Natural killer cell treated with Interleukin-12 subunit alpha and Interleukin-12 subunit beta and Interleukin-15 and Interleukin-18, amount 100 ng/mL, for 72 hours (primary cell): Measurements from ENCODE around the gene KRTAP10-6. TPM values are rescaled to one million over a fixed set of nuclear protein-coding genes. Genes with fewer than 3 reads are reported as not detected.
"Not testable (repeated sequence)": the region's sequence is repeated elsewhere in the genome, so short reads cannot be mapped to it uniquely, and the experiment has no call there.

Source experiments
- ATAC-seq, 2 donors: fragments of 150-1000 bp; cut with Tn5 transposase in 1 of 2; sonication (Bioruptor Pico), chemical (Tn5 transposase) in 1 of 2; 2 replicates each; pipeline ENCODE4 v1.10.0; 2021
- DNase-seq: peaks from one replicate; pipeline ENCODE4 v3.0.0; 2022; ENCODE audit warnings: low spot score
- H3K27ac Mint-ChIP-seq, 2 donors: 1 replicate in 1 of 2; 2 replicates in 1 of 2; pipeline ENCODE4 v1.8.0; 2022; ENCODE audit warnings: mixed read lengths in 2 of 2, mild to moderate bottlenecking in 1 of 2, moderate library complexity in 1 of 2
- H3K27me3 Mint-ChIP-seq, 2 donors: 1 replicate in 1 of 2; 2 replicates in 1 of 2; pipeline ENCODE4 v1.8.0; 2022; ENCODE audit warnings: mixed read lengths in 2 of 2
- H3K36me3 Mint-ChIP-seq: one replicate; pipeline ENCODE4 v1.8.0; 2022; ENCODE audit warnings: mixed read lengths
- H3K4me1 Mint-ChIP-seq, 2 donors: 1 replicate in 1 of 2; 2 replicates in 1 of 2; pipeline ENCODE4 v1.8.0; 2022; ENCODE audit warnings: low read depth in 2 of 2, mixed read lengths in 2 of 2, mild to moderate bottlenecking in 1 of 2
- H3K4me3 Mint-ChIP-seq: one replicate; pipeline ENCODE4 v1.8.0; 2022; ENCODE audit warnings: mixed read lengths
- H3K9me3 Mint-ChIP-seq: 2 replicates; pipeline ENCODE4 v1.8.0; 2022; ENCODE audit warnings: mixed read lengths
- total RNA-seq, 2 donors: library from RNA; stranded (reverse); gene quantifications; one replicate each; pipeline ENCODE4 v1.2.3, GENCODE V29; 2022

The KRTAP10-6 gene
- total RNA-seq, 2 donors from 2014 or later = not detected

DNA sequence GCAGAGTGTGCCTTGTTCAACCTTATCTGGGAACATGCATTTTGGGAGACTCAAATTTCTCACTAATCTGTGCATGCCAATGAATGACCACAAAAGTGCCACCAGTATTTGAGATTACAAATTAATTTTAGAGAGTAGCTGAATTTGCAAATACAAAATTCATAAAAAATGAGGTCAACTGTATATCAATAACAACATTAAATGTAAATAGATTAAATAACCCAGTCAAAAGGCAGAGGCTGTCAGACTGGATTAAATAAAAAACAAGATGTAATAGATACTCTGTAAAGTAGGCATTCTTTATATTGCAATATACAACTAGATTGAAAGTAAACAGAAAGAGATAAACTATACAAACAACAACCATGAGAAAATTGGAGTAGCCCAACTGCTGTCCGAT lies 28.2 kb downstream of the KRTAP10-6 start:
- H3K9me3 Mint-ChIP-seq = peaks cover 4% of the 10 kb centered on the region
- peaks cover 12% of the 10 kb centered on the region for H3K36me3 Mint-ChIP-seq
- ATAC-seq (no peak), DNase-seq (no peak)
- peak overlapping the region; percentile 61 to 65 for H3K27ac Mint-ChIP-seq
- peaks cover under 1 to 10% of the 10 kb centered on the region in 2 donors for H3K27me3 Mint-ChIP-seq
- peaks cover 7 to 14% of the 10 kb centered on the region in 2 donors for H3K4me1 Mint-ChIP-seq
- H3K4me3 Mint-ChIP-seq = no peak overlapping the region

DNA sequence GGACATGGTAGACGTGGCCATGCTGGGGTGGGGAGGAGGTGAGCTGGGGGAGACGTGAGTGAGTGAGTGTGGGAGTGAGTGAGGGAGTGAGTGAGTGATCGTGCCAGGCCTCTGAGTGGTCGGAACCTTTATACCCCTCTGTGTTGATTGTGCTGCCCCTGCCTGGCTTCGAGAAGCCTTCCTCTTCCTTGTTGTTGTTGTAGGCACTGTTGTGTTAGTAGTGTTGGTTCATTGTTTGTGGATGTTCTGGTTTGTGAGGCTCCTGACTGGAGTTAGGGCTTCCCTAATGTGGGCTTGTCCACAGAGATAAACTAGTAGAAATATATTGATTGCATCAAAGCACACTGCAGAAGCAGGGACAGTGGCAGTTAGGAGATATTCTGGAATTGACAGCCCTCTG lies 33.6 kb downstream of the KRTAP10-6 start, which contains the start of gene KRTAP10-3:
KRTAP10-3 (minus strand) TSS at position 101 of the 400 bp plus-strand sequence; CDS start at position 21, 80 bp downstream.
- Mint-ChIP-seq H3K27ac (peak within 1 kb of the TSS in 1 of 2 donors; percentile 28), H3K36me3 (peaks cover 12% of the 10 kb centered on the region)

GRCh38 chr21:44558329-44558675 lies 34.0 kb downstream of the KRTAP10-6 start:
- H3K27ac Mint-ChIP-seq, H3K4me1 Mint-ChIP-seq, H3K4me3 Mint-ChIP-seq, DNase-seq, ATAC-seq, H3K9me3 Mint-ChIP-seq: not testable (repeated sequence)
- Mint-ChIP-seq H3K36me3 (peaks cover 12% of the 10 kb centered on the region), H3K27me3 (peaks cover 10 to 17% of the 10 kb centered on the region in 2 donors)

More for the DNA sequence above, 33.6 kb downstream of the KRTAP10-6 start, which contains the start of gene KRTAP10-3:
- Mint-ChIP-seq H3K4me1 (no peaks in the 10 kb centered on the region), H3K4me3 (no peak within 1 kb of the TSS), H3K27me3 (peaks cover 10 to 17% of the 10 kb centered on the region in 2 donors), H3K9me3 (peaks cover 4% of the 10 kb centered on the region)
- ATAC-seq (no peak), DNase-seq (no peak)

DNA sequence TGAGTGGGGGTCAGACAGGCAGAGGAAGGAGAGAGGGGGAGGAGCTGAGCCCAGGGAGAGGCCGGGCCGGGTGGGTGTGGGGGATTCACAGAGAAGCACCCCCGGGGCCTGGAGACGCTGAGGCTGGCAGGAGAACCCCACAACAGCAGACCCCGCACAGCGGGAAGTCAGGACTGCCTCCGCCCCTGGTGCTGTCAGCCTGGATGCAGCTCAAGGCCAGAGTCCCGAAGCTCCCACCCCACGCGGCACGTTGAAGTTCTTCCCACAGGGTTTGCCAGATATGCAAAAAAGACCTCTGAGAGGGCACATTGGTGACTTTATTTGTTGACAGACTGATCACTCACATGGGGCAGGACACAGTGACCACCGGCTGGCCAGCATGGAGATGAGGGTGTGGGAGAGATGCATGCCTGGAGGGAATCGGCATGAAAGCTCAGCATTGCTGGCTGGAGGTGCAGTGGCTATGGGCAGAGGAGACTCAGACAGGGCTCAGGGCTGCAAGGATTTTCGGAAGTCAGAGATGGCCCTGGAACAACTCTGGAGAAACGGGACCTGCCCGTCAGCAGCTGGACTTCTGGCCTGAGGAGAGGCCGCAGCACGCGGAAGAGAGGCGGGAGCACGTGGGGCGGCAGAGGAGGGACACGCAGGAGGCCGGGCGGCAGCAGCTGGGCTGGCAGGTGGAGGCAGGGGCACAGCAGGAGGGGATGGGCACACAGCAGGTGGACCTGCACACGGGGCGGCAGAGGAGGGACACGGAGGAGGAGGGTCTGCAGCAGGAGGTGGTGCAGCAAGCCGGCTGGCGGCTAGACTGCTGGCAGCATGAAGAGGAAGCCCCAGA lies 34.6 kb downstream of the KRTAP10-6 start:
- DNase-seq = no peak
- peaks cover 4% of the 10 kb centered on the region for H3K9me3 Mint-ChIP-seq

GRCh38 chr21:44556879-44557278 lies 35.4 kb downstream of the KRTAP10-6 start:
- Mint-ChIP-seq H3K4me3 (no peak overlapping the region), H3K9me3 (peaks cover 4% of the 10 kb centered on the region)
- no peak for DNase-seq

More for the DNA sequence above, 34.6 kb downstream of the KRTAP10-6 start:
- H3K4me3 Mint-ChIP-seq = no peak overlapping the region
- peaks cover 12% of the 10 kb centered on the region for H3K36me3 Mint-ChIP-seq
- H3K4me1 Mint-ChIP-seq = no peaks in the 10 kb centered on the region
- peak overlapping the region in 1 of 2 donors; percentile 28 for H3K27ac Mint-ChIP-seq
- ATAC-seq = no peak
- H3K27me3 Mint-ChIP-seq = peaks cover 10 to 17% of the 10 kb centered on the region in 2 donors

DNA sequence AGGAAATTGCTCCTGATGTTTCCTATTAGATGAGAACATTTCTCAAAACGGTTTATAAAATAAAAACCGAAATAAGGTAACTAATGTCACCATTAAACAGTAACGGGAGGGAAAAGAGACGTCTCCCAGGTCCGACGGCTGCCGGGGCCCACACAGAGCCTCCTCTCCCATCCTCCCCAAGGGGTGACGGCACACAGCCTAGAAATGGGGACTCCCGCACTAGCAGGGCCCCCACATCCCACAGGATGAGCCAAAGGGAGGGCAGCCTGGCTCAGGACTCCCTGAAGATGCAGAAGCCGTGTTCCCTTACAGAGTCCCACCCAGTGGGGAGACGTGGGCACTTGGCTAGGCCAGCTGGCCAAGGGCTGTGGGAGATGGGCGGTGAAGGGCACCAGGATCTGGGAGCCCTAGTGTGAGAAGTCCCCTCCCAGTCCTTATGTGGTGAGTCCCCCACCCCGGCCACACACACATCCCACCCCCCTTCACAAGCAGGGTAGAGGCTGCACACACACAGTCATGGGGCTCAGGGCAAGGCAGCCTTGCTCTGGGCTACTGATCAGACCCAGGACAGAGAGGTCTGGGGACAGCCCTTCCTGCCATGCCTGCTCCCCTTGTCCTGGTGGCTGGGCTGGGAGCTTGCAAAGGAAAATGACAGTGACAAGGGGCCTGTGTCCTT lies 37.0 kb downstream of the KRTAP10-6 start:
- ATAC-seq = no peak
- no peak for DNase-seq

More at GRCh38 chr21:44556879-44557278, 35.4 kb downstream of the KRTAP10-6 start:
- H3K27me3 Mint-ChIP-seq = peaks cover 10 to 17% of the 10 kb centered on the region in 2 donors
- H3K27ac Mint-ChIP-seq = no peak overlapping the region
- peaks cover 6% of the 10 kb centered on the region for H3K36me3 Mint-ChIP-seq
- H3K4me1 Mint-ChIP-seq = no peaks in the 10 kb centered on the region
- ATAC-seq = no peak

DNA sequence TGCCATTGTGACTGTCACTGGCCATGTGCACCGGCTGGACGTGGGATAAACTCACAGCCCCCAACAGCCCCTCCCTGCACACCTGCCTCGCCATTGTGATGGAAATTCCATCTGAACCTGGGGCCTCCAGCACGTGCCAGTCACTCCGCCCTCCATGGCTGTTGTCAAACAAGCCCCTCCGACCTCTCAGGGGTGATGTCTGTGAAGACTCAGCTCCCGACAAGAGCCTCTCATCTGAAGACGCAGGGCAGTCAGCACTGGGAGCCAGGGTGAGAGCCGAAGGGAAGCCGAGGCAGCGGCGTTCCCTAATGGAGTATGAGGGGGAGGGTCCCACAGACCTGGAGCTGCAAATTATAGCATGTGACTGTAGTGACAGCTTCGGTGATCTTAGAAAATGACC lies 39.6 kb downstream of the KRTAP10-6 start:
- no peak overlapping the region for H3K4me3 Mint-ChIP-seq
- no peak for DNase-seq
- peaks cover 3 to 14% of the 10 kb centered on the region in 2 donors for H3K4me1 Mint-ChIP-seq
- ATAC-seq = no peak
- peaks cover 3% of the 10 kb centered on the region for H3K36me3 Mint-ChIP-seq
- peaks cover 6 to 11% of the 10 kb centered on the region in 2 donors for H3K27me3 Mint-ChIP-seq
- no peak overlapping the region for H3K27ac Mint-ChIP-seq
- H3K9me3 Mint-ChIP-seq = no peaks in the 10 kb centered on the region

More for the DNA sequence above, 37.0 kb downstream of the KRTAP10-6 start:
- Mint-ChIP-seq H3K27me3 (peaks cover 10 to 12% of the 10 kb centered on the region in 2 donors), H3K4me3 (no peak overlapping the region), H3K9me3 (no peaks in the 10 kb centered on the region), H3K27ac (no peak overlapping the region), H3K36me3 (no peaks in the 10 kb centered on the region), H3K4me1 (peaks cover 0 to 3% of the 10 kb centered on the region in 2 donors)

DNA sequence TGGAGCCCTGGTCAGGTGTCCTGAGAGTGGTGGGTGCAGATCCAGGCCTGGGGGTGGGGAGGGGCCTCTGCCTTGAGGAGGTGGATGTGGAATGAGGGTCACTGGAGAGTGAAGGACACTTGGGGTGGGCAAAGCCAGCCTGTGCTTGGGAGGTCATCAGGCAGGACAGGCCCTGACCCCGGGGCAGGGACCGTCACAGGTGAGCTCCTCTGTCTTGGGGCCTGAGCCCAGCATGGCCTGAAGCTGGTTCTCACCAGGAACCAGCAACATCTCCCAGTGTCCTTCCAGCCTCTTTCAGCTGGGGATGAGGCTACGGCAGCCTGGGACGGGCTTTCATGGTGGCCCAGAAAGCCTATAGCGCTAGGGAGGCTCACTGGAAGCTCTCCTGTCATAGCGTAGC lies 40.2 kb downstream of the KRTAP10-6 start:
- peaks cover 8% of the 10 kb centered on the region for H3K36me3 Mint-ChIP-seq
- DNase-seq = no peak
- H3K9me3 Mint-ChIP-seq = peaks cover 3% of the 10 kb centered on the region
- H3K27ac Mint-ChIP-seq = no peak overlapping the region
- peaks cover 8 to 19% of the 10 kb centered on the region in 2 donors for H3K4me1 Mint-ChIP-seq
- H3K4me3 Mint-ChIP-seq = no peak overlapping the region
- no peak for ATAC-seq
- peaks cover 5 to 11% of the 10 kb centered on the region in 2 donors for H3K27me3 Mint-ChIP-seq

DNA sequence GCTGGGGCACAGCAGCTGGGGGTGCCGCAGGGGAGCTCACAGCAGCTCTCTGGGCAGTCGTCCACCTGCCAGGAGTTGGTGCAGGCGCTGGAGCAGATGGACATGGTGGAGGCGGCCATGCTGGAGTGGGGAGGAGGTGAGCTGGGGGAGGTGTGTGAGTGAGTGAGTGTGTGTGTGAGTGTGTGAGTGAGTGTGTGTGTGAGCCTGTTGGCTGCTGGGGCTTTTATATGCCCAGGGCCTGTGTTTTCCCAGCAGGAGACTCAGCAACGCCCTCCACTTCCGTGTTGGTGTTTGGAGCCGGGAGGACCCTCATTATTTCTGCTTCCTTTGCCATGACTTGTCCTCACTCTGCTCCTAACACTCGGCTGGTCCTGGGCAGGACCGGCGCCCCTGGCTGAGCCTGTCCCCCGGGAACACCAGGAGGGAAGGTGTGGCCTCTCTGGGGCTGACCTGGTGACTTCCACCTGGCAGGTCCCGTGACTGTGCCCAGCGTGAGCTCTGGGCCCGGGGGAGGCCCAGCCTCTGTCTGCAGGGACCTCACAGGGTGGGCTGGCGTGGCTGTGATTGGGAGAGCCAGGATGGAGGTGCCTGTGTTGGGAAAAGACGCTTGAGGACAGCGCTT lies 40.9 kb downstream of the KRTAP10-6 start, which contains the start of gene KRTAP10-2:
KRTAP10-2 (minus strand) TSS at position 166 of the 622 bp plus-strand sequence; CDS start at position 119, 47 bp downstream.
- DNase-seq = no peak
- no peak for ATAC-seq
- Mint-ChIP-seq H3K27me3 (peaks cover 3 to 11% of the 10 kb centered on the region in 2 donors), H3K36me3 (peaks cover 15% of the 10 kb centered on the region), H3K4me1 (peaks cover 10 to 24% of the 10 kb centered on the region in 2 donors), H3K27ac (no peak within 1 kb of the TSS), H3K9me3 (peaks cover 8% of the 10 kb centered on the region), H3K4me3 (no peak within 1 kb of the TSS)

DNA sequence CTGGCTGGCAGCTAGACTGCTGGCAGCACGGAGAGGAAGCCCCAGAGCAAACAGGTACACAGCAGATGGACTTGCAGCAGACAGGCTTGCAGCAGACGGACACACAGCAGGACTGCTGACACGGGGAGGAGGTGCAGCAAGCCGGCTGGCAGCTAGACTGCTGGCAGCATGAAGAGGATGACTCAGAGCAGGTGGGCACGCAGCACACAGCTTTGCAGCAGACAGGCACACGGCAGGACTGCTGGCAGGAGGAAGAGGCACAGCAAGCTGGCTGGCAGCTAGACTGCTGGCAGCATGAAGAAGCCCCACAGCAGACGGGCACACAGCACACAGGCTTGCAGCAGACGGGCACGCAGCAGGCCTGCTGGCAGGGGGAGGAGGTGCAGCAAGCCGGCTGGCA lies 41.5 kb downstream of the KRTAP10-6 start:
- Mint-ChIP-seq H3K36me3 (peaks cover 15% of the 10 kb centered on the region), H3K4me1 (peaks cover 10 to 24% of the 10 kb centered on the region in 2 donors), H3K27ac (no peak overlapping the region), H3K4me3 (no peak overlapping the region), H3K9me3 (peaks cover 8% of the 10 kb centered on the region), H3K27me3 (peaks cover 3 to 11% of the 10 kb centered on the region in 2 donors)
- ATAC-seq (no peak), DNase-seq (no peak)

- ATAC-seq = peak; percentile 34 to 53
- not testable (repeated sequence) for DNase-seq, H3K4me3 Mint-ChIP-seq, H3K27ac Mint-ChIP-seq
- Mint-ChIP-seq H3K36me3 (peaks cover 20% of the 10 kb centered on the region), H3K27me3 (peaks cover 3 to 11% of the 10 kb centered on the region in 2 donors), H3K4me1 (peaks cover 10 to 24% of the 10 kb centered on the region in 2 donors), H3K9me3 (peaks cover 12% of the 10 kb centered on the region)
Measured at GRCh38 chr21:44550285-44550684, 42.0 kb downstream of the KRTAP10-6 start.

DNA sequence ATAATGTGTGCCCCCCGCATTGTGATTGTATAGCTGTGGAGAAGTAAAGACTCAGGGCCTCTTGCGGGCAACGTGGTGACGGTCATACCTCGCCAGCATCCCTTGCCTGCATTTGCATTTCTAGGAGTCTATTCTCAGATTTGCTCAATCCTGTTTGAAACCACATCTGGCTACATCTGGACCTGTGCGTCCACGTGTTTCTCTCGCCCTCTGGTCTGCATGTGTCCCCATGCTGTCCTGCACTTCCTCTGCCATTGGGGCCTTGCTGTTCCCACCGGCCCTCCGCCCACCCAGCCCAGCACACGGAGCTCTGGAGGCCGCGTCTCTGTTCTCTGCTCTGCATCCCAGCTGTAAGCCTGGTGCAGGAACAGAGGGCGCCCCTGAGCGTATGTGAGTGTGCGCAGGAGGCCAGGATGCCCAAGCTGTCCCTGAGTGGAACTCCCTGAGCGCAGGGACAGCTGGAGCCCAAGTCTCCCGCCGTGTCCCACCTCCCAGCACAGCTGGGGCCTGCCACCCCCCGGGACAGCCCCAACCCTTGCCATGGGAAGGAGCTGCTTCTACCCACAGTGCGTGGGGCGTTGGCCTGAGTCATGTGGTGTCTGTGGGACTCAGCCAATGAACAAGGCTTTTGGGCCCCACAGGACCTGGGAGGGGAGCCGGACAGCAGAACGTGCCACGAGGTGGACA lies 42.6 kb downstream of the KRTAP10-6 start:
- peaks cover 0 to 8% of the 10 kb centered on the region in 2 donors for H3K27me3 Mint-ChIP-seq
- H3K36me3 Mint-ChIP-seq = peaks cover 21% of the 10 kb centered on the region
- no peak for DNase-seq
- peaks cover 12% of the 10 kb centered on the region for H3K9me3 Mint-ChIP-seq
- ATAC-seq = peak; percentile 41 to 46
- H3K4me1 Mint-ChIP-seq = peaks cover 10 to 24% of the 10 kb centered on the region in 2 donors
- H3K27ac Mint-ChIP-seq = no peak overlapping the region
- no peak overlapping the region for H3K4me3 Mint-ChIP-seq

DNA sequence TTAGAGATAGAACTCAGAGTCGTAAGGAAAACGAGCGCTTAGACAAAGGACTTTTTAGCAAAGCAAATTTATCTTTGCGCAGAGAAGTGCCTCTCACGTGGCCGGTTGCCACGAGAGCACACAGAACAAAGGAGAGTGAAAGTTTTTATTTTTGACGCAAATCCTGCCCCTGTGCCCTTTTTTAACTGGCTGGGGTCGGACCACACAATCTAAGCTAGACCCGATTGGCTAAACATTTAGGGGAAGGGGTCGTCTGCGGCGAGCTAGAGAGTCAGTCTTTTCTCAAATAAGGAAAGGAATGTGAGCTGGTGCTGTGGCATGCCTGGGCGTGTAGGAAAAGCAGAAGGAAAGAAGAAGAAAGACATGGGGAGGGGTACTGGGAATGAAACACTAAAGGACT lies 43.4 kb downstream of the KRTAP10-6 start:
- H3K27ac Mint-ChIP-seq = no peak overlapping the region
- peaks cover 12% of the 10 kb centered on the region for H3K9me3 Mint-ChIP-seq
- peaks cover 21% of the 10 kb centered on the region for H3K36me3 Mint-ChIP-seq
- H3K4me1 Mint-ChIP-seq = peaks cover 10 to 24% of the 10 kb centered on the region in 2 donors
- H3K27me3 Mint-ChIP-seq = peaks cover 0 to 7% of the 10 kb centered on the region in 2 donors
- no peak overlapping the region for H3K4me3 Mint-ChIP-seq
- no peak for DNase-seq
- ATAC-seq = no peak
